ENCODE results near the gene EFL1. TPM values are rescaled to one million over a fixed set of nuclear protein-coding genes. Genes with fewer than 3 reads are reported as not detected.

Gene EFL1
- total and polyA plus RNA-seq, 4 donors, result 3.2 to 10.1 (median 6.1) TPM

DNA sequence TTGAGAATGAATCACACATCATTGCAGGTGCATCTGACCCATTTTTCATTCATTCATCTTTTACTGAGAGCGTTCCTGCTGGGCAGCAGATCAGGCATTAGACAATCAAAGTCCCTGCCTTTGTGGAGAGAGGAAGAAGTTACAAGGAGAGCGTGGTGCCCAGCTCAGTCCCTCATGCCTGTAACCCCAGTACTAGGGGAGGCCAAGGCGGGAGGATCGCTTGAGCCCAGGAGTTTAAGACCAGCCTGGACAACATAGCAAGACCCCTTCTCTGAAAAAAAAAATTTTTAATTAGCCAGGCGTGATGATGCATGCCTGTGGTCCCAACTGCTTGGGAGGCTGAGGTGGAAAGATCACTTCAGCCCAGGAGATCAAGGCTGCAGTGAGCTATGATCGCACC is 181.8 kb downstream of the EFL1 start (continued):
- TF ChIP-seq, protein P1, sequence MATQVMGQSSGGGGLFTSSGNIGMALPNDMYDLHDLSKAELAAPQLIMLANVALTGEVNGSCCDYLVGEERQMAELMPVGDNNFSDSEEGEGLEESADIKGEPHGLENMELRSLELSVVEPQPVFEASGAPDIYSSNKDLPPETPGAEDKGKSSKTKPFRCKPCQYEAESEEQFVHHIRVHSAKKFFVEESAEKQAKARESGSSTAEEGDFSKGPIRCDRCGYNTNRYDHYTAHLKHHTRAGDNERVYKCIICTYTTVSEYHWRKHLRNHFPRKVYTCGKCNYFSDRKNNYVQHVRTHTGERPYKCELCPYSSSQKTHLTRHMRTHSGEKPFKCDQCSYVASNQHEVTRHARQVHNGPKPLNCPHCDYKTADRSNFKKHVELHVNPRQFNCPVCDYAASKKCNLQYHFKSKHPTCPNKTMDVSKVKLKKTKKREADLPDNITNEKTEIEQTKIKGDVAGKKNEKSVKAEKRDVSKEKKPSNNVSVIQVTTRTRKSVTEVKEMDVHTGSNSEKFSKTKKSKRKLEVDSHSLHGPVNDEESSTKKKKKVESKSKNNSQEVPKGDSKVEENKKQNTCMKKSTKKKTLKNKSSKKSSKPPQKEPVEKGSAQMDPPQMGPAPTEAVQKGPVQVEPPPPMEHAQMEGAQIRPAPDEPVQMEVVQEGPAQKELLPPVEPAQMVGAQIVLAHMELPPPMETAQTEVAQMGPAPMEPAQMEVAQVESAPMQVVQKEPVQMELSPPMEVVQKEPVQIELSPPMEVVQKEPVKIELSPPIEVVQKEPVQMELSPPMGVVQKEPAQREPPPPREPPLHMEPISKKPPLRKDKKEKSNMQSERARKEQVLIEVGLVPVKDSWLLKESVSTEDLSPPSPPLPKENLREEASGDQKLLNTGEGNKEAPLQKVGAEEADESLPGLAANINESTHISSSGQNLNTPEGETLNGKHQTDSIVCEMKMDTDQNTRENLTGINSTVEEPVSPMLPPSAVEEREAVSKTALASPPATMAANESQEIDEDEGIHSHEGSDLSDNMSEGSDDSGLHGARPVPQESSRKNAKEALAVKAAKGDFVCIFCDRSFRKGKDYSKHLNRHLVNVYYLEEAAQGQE (IDR thresholded peaks at IDR 0.05), result no peak
- TF ChIP-seq EGR1 (IDR thresholded peaks at IDR 0.05; ENCODE audit: low read depth in 2 of 2), result no peak
- TF ChIP-seq TAF1 (conservative IDR thresholded peaks at IDR 0.05), result no peak
- TF ChIP-seq RXRA (IDR thresholded peaks at IDR 0.05), result no peak
- no peak for TF ChIP-seq FOXA2 (IDR thresholded peaks at IDR 0.05)
- TF ChIP-seq YY1 (IDR thresholded peaks at IDR 0.05), result no peak

Small RNA genes within 50 kb of the gene (small RNA-seq; reads per million reads assigned to genes)
- not detected for gene RNU1-77P

Other genes with a start within 250 kb of the EFL1 start
- gene MEX3B, start 216.7 kb downstream of the EFL1 start, total RNA-seq, result 1 to 10 TPM in 1 of 2 donors, under 1 TPM in 1; 0.33 to 1.4 TPM
- gene MEX3B, start 216.7 kb downstream of the EFL1 start, polyA plus RNA-seq, result under 1 TPM in 1 of 2 donors, not detected in 1; 0.89 TPM
- gene SAXO2, start 84 bp upstream of the EFL1 start, total RNA-seq, result 1 to 10 TPM in 1 of 2 donors, under 1 TPM in 1; 0.50 to 1.4 TPM
- gene SAXO2, start 84 bp upstream of the EFL1 start, polyA plus RNA-seq, result under 1 TPM; 0.28 to 0.36 TPM
- gene GOLGA6L10, start 86.7 kb upstream of the EFL1 start, total RNA-seq, result under 1 TPM; 0.33 to 0.42 TPM
- under 1 TPM; 0.15 to 0.67 TPM for gene GOLGA6L10, start 86.7 kb upstream of the EFL1 start, polyA plus RNA-seq
- gene GOLGA6L9, start 167.1 kb upstream of the EFL1 start, total RNA-seq, result 1 to 10 TPM in 1 of 2 donors, under 1 TPM in 1; 0.89 to 1.3 TPM
- 1 to 10 TPM in 1 of 2 donors, under 1 TPM in 1; 0.51 to 1.0 TPM for gene GOLGA6L9, start 167.1 kb upstream of the EFL1 start, polyA plus RNA-seq

Data from liver (tissue), 6 donors.